ENCODE measurements around the gene HDLBP.

DNA sequence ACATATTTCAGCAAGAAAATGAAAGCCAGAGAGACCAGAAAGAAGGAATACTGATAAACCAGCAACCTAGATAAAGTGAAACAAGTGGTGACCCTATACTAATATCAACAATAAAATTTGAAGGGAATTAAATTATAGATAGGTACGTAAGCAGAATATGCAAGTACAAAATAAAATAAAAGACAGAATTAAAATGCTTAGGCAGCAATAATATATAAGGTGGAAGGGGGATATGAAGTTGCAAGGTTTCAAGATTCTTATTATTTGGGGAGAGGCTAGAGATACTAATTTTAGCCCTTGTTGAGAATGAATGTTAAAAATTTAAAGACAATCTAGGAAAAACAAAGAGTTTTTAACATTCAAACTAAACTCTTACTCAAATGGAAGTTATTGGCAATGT, 39.6 kb downstream of the HDLBP start:
- TF ChIP-seq ZNF274 (IDR thresholded peaks at IDR 0.05; ENCODE audit: low read depth, low read length) = no peak
- no peak for TF ChIP-seq YY1 (IDR thresholded peaks at IDR 0.05; ENCODE audit: insufficient read depth, insufficient read length)
- no peak for TF ChIP-seq SUZ12 (IDR thresholded peaks at IDR 0.05; ENCODE audit: extremely low read depth, insufficient read depth, insufficient read length)
